Hindlimb muscle (tissue), 1 donor: Measurements from ENCODE around the gene CLDN15. TPM values are rescaled to one million over a fixed set of nuclear protein-coding genes. Genes with fewer than 3 reads are reported as not detected.

ENCODE experiments used
- DNase-seq: peaks from one replicate; pipeline ENCODE4 v3.0.0-alpha.2; 2013
- polyA plus RNA-seq: library from polyadenylated mRNA; unstranded; fragments of 120-200 nt; gene quantifications from one replicate; pipeline ENCODE4 v1.2.1, GENCODE V29; 2013; ENCODE audit not compliant: insufficient read length

Gene CLDN15
- polyA plus RNA-seq, 1 donor, result 7.5 TPM

DNA sequence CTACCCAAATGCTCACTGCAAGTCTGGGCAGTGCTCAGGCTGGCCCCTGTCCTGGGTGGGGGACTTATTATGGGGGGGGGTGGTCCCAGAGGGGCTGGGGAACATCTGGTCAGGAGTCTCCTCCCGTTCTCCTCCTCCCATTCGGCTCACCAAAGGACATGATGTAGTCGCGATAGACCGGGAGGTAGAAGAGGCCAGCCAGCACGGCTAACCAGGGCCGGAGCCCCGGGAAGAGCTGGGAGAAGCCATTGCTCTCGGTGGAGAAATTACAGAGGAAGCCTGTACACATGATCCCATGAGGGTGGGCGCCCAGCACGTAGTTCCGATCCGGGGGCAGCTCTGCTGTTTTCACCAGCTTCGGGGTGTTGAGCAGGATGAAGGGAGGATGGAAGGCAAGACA lies 39.1 kb downstream of the CLDN15 start:
- no peak for DNase-seq

DNA sequence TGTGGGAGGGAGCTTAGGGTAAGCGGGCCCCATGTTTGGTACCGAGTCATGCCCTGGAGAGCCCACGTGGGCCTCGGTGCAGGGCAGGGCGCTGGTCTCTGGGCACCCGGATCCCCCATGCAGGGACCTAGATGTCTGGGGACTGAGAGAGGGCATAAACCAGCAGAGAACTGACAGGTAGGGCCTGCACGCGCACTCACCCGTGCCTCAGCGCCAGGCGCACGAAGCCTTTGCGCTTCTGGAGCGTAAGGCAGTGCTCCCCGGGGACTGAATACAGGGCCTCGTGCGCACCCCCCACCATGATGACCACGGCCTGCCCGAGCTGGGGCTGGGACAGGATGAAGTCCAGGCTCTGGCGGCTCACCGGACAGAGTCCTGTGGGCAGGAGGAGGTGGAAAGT lies 39.6 kb downstream of the CLDN15 start:
- DNase-seq, result no peak

DNA sequence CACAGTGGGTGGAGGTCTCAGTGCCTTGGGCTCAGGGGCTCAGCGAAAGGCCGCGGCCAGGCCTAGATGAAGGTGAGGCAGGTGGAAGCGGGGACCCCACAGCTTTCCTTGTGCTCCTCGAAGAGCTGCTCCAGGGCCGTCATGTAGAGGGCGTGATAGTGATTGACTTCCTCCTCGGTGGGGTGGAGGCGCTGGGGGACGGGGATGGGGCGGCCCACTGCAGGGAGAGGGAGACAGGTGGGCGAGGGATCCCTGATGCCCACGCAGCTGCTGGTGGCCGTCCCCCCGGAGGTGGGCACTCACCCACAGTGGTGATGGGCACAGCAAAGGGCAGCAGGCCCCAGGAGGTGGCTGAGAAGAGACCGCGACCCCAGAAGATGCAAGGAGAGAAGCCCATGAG lies 41.7 kb downstream of the CLDN15 start:
- DNase-seq, result no peak

DNA sequence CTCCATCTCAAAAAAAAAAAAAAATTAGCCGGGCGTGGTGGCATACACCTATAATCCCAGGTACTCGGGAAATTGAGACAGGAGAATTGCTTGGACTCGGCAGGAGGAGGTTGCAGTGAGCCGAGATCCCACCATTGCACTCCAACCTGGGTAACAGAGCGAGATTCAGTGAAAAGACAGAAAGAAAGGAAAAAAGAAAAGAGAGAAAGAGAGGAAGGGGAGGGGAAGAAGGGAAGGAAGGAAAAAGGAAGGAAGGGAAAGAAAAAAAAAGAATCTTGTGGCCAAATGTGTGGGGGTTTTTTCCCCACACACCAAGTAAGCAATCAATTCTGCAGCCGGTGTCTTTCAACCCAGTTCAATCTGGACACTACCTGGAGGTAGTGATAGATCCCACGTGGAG lies 48.5 kb downstream of the CLDN15 start:
- no peak for DNase-seq

DNA sequence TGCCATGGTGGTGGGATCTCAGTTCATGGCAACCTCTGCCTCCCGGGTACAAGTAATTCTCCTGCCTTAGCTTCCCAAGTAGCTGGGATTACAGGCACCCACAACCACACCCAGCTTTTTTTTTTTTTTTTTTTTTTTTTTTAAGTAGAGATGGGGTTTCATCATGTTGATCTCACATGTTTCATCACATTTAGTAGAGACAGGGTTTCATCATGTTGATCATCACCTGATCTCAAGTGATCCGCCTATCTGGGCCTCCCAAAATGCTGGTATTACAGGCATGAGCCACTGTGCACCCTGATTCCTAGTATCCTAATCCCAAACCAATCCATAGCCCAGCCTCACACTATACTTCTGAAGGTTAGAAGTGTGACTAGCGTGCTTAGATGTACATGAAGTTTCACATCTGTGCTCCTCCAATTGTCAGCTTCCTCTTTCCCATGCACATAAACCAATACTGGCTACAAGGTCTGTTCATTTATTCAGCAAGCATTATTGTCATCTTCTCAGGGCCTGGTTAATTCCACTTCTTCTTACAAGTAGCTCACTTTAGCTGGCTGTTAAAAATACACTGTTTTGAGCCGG lies 50.7 kb downstream of the CLDN15 start:
- no peak for DNase-seq

DNA sequence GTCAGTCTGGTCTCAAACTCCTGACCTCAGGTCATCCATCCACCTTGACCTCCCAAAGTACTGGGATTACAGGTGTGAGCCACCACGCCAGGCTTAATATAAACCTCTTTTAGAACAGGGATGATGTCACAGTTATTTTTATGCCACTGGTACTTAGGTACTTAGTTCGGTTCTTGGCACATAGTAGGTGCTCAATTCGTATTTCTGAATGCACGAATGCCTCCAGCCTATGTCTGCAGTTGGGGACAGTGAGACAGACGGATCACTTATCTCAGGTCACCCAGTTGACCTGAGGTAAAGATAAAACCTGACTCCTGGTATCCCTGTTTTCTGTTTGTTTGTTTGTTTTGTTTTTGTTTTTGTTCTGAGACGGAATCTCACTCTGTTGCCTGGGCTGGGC lies 51.4 kb downstream of the CLDN15 start:
- DNase-seq, result no peak

DNA sequence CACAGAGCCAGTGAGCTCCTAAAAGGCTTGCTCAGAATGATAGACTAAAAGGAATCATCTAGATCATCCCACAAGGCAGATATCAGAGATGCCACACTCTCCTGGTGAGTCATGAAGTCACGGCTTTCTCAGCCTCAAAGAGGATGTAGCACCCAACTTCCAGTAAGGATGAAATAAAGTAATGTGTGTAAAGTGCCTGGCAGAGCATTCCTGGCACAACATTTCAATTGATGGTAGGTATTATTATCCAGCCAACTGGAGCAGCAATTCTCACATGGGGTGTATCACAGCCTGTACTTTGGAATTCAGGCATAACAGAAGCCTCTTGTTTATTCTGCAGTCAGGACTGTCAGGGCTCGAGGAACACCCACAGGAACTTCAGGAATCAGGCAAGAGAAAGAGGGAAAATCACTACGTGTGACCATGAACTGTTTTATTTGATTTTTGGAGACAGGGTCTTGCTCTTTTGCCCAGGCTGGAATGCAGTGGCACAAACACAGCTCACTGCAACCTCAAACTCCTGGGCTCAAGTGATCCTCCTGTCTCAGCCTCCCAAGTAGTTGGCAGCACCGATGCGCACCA lies 52.3 kb downstream of the CLDN15 start:
- DNase-seq, result no peak

Other genes with a start within 250 kb of the CLDN15 start
- gene MUC17, start 217.7 kb downstream of the CLDN15 start, polyA plus RNA-seq, result not detected
- gene TRIM56, start 152.3 kb downstream of the CLDN15 start, polyA plus RNA-seq, result 9.4 TPM
- 5.7 TPM for gene SERPINE1, start 110.7 kb downstream of the CLDN15 start, polyA plus RNA-seq
- 20.5 TPM for gene AP1S1, start 83.3 kb downstream of the CLDN15 start, polyA plus RNA-seq
- not detected for gene VGF, start 72.2 kb downstream of the CLDN15 start, polyA plus RNA-seq
- gene NAT16, start 57.5 kb downstream of the CLDN15 start, polyA plus RNA-seq, result not detected
- not detected for gene MOGAT3, start 36.8 kb downstream of the CLDN15 start, polyA plus RNA-seq
- gene PLOD3, start 20.2 kb downstream of the CLDN15 start, polyA plus RNA-seq, result 48.7 TPM
- 48.3 TPM for gene ZNHIT1, start 19.6 kb downstream of the CLDN15 start, polyA plus RNA-seq
- gene FIS1, start 7.3 kb upstream of the CLDN15 start, polyA plus RNA-seq, result 133 TPM
- 26.6 TPM for gene IFT22, start 84.0 kb upstream of the CLDN15 start, polyA plus RNA-seq
- 2.4 TPM for gene COL26A1, start 125.1 kb upstream of the CLDN15 start, polyA plus RNA-seq